Gastroesophageal sphincter (tissue), 4 donors: ENCODE data around the gene OTULIN. TPM values are rescaled to one million over a fixed set of nuclear protein-coding genes. Genes with fewer than 3 reads are reported as not detected.

Experiments
- ATAC-seq: fragments of 150-250 bp; one replicate; pipeline ENCODE4 v1.9.1; 2016; ENCODE audit warnings: mild to moderate bottlenecking, moderate library complexity
- H3K27ac ChIP-seq, 4 donors: fragments of 200-600 bp; sonication (generic) in 3 of 4; 1 replicate in 3 of 4; 2 replicates in 1 of 4; pipeline ENCODE4 v1.5.1; 2016 to 2019
- H3K27me3 ChIP-seq: fragments of 200-600 bp; sonication (generic); one replicate; pipeline ENCODE4 v1.5.1; 2019
- H3K36me3 ChIP-seq, 2 donors: fragments of 200-600 bp; sonication (generic); one replicate each; pipeline ENCODE4 v1.5.1; 2019; ENCODE audit warnings: control low read depth in 1 of 2
- H3K4me1 ChIP-seq, 3 donors: fragments of 200-600 bp; sonication (generic); 1 replicate in 2 of 3; 2 replicates in 1 of 3; pipeline ENCODE4 v1.5.1; 2016 to 2019; ENCODE audit warnings: control low read depth in 2 of 3
- H3K4me3 ChIP-seq, 2 donors: fragments of 200-600 bp; sonication (generic); one replicate each; pipeline ENCODE4 v1.5.1; 2019; ENCODE audit warnings: mild to moderate bottlenecking in 1 of 2, moderate library complexity in 1 of 2
- H3K9me3 ChIP-seq, 3 donors: fragments of 200-600 bp; sonication (generic); one replicate each; pipeline ENCODE4 v1.5.1; 2017 to 2019; ENCODE audit warnings: control low read depth in 2 of 3
- CTCF ChIP-seq, 4 experiments: fragments of 200-600 bp in 2 of 4; fragments of 450-650 bp in 2 of 4; sonication (generic) in 1 of 4; IDR thresholded peaks; one replicate each; pipeline ENCODE4 v1.5.1; 2017 to 2019; ENCODE audit warnings: antibody characterized with exemption in 4 of 4, mild to moderate bottlenecking in 2 of 4, moderate library complexity in 2 of 4
- EP300 ChIP-seq: sonication (generic); formaldehyde crosslinking; IDR thresholded peaks from one replicate; pipeline ENCODE4 v1.6.1; 2017; ENCODE audit warnings: antibody characterized with exemption, mild to moderate bottlenecking
- POLR2A ChIP-seq, 2 donors: fragments of 450-650 bp; IDR thresholded peaks; one replicate each; pipeline ENCODE4 v1.6.1; 2017; ENCODE audit warnings: antibody characterized with exemption in 2 of 2, mild to moderate bottlenecking in 2 of 2, moderate library complexity in 1 of 2
- POLR2AphosphoS5 ChIP-seq: sonication (generic); formaldehyde crosslinking; IDR thresholded peaks from one replicate; pipeline ENCODE4 v1.6.1; 2017; ENCODE audit warnings: antibody characterized with exemption
- WGBS, 2 donors: methylation state at CpG; one replicate each; pipeline ENCODE4 v1.1.5; 2018; ENCODE audit warnings: low coverage in 1 of 2; 5-methylcytosine and 5-hydroxymethylcytosine counted together
- total RNA-seq, 4 donors: library from RNA; depleted of rRNA; stranded (reverse); fragments of >200 nt; gene quantifications; one replicate each; pipeline ENCODE4 v1.1.0, GENCODE V29; 2016

Gene OTULIN
- total RNA-seq, 4 donors from 2014 or later = 19.5 to 27.1 (median 23.6) TPM

- no peaks in the 10 kb centered on the region for H3K9me3 ChIP-seq
- H3K27ac ChIP-seq = no peak overlapping the region
- TF ChIP-seq POLR2AphosphoS5 (no peak), POLR2A (IDR thresholded peaks at IDR 0.05) (no peak), CTCF (IDR thresholded peaks at IDR 0.05) (no peak), EP300 (no peak)
- 88 to 100% methylated on average over 2 of the region's 3 CpGs for WGBS, 2 donors
- peaks cover 2 to 65% of the 10 kb centered on the region in 2 donors for H3K36me3 ChIP-seq
- H3K4me1 ChIP-seq = peaks cover 0 to 13% (median 0%) of the 10 kb centered on the region in 3 donors
- no peak for ATAC-seq
- H3K4me3 ChIP-seq = no peak overlapping the region
- H3K27me3 ChIP-seq = no peaks in the 10 kb centered on the region
Measured at GRCh38 chr5:14696851-14697250, 32.3 kb downstream of the OTULIN start.

GRCh38 chr5:14698495-14698894, 34.0 kb downstream of the OTULIN start:
- 100% methylated on average over 1 of the region's 1 CpG; no CpG with 5 or more reads in 1 of the 2 donors for WGBS, 2 donors
- ATAC-seq = no peak
- Histone ChIP-seq H3K27ac (no peak overlapping the region), H3K9me3 (no peaks in the 10 kb centered on the region), H3K27me3 (no peaks in the 10 kb centered on the region), H3K4me1 (peaks cover 0 to 13% (median 0%) of the 10 kb centered on the region in 3 donors), H3K4me3 (no peak overlapping the region), H3K36me3 (peaks cover 2 to 58% of the 10 kb centered on the region in 2 donors)
- TF ChIP-seq CTCF (IDR thresholded peaks at IDR 0.05) = no peak
- TF ChIP-seq EP300 = no peak

GRCh38 chr5:14699159-14699558, 34.6 kb downstream of the OTULIN start:
- no peaks in the 10 kb centered on the region for H3K9me3 ChIP-seq
- H3K27me3 ChIP-seq = no peaks in the 10 kb centered on the region
- peaks cover 0 to 53% of the 10 kb centered on the region in 2 donors for H3K36me3 ChIP-seq
- no peak overlapping the region for H3K4me3 ChIP-seq
- ATAC-seq = no peak
- H3K4me1 ChIP-seq = peaks cover 0 to 13% (median 0%) of the 10 kb centered on the region in 3 donors
- no peak overlapping the region for H3K27ac ChIP-seq
- TF ChIP-seq POLR2A (IDR thresholded peaks at IDR 0.05) = no peak
- no peak for TF ChIP-seq EP300
- no peak for TF ChIP-seq POLR2AphosphoS5
- TF ChIP-seq CTCF (IDR thresholded peaks at IDR 0.05) = no peak
- 83 to 100% methylated on average over 2 of the region's 2 CpGs for WGBS, 2 donors

- TF ChIP-seq CTCF (IDR thresholded peaks at IDR 0.05) = no peak
- TF ChIP-seq EP300 = no peak
- no peak for TF ChIP-seq POLR2AphosphoS5
- no peak for TF ChIP-seq POLR2A (IDR thresholded peaks at IDR 0.05)
- Histone ChIP-seq H3K27ac (no peak overlapping the region), H3K4me1 (peaks cover 0 to 13% (median 0%) of the 10 kb centered on the region in 3 donors), H3K9me3 (no peaks in the 10 kb centered on the region), H3K27me3 (no peaks in the 10 kb centered on the region), H3K36me3 (peaks cover 0 to 53% of the 10 kb centered on the region in 2 donors), H3K4me3 (no peak overlapping the region)
- no peak for ATAC-seq
- WGBS, 2 donors = 95 to 96% methylated on average over 5 to 8 of the region's 8 CpGs
Measured at GRCh38 chr5:14699807-14700400, 35.4 kb downstream of the OTULIN start.
